Neural progenitor cell (in vitro differentiated cells): ENCODE measurements around the gene CCDC106. TPM values are rescaled to one million over a fixed set of nuclear protein-coding genes. Genes with fewer than 3 reads are reported as not detected.

Experiments
- DNase-seq: peaks from one replicate; pipeline ENCODE4 v3.0.0-alpha.2; 2016; ENCODE audit warnings: low spot score
- H2AFZ ChIP-seq: fragments of 200-600 bp; sonication (generic); replicated peaks from 2 replicates; pipeline ENCODE4 v1.6.1; 2016; ENCODE audit warnings: antibody characterized with exemption
- H3F3A ChIP-seq: fragments of 200-600 bp; sonication (generic); 2 replicates; pipeline ENCODE4 v1.6.1; 2016; ENCODE audit warnings: antibody characterized with exemption, low read depth
- H3K27ac ChIP-seq: fragments of 200-600 bp; sonication (generic); 2 replicates; pipeline ENCODE4 v1.5.1; 2016; ENCODE audit warnings: mild to moderate bottlenecking
- H3K27me3 ChIP-seq: fragments of 200-600 bp; sonication (generic); 2 replicates; pipeline ENCODE4 v1.6.1; 2016; ENCODE audit warnings: mild to moderate bottlenecking, moderate library complexity
- H3K36me3 ChIP-seq: fragments of 200-600 bp; sonication (generic); 2 replicates; pipeline ENCODE4 v1.5.1; 2016
- H3K4me1 ChIP-seq: fragments of 200-600 bp; sonication (generic); 2 replicates; pipeline ENCODE4 v1.6.1; 2016; ENCODE audit warnings: mixed run types
- H3K4me2 ChIP-seq: fragments of 200-600 bp; sonication (generic); 2 replicates; pipeline ENCODE4 v1.6.1; 2016
- H3K4me3 ChIP-seq: fragments of 200-600 bp; sonication (generic); 2 replicates; pipeline ENCODE4 v1.5.1; 2016
- H3K79me2 ChIP-seq: fragments of 200-600 bp; sonication (generic); 2 replicates; pipeline ENCODE4 v1.6.1; 2016; ENCODE audit warnings: low read depth
- H3K9ac ChIP-seq: fragments of 200-600 bp; sonication (generic); 2 replicates; pipeline ENCODE4 v1.6.1; 2016
- H3K9me3 ChIP-seq: fragments of 200-600 bp; sonication (generic); 2 replicates; pipeline ENCODE4 v1.5.1; 2016; ENCODE audit warnings: low read depth
- H4K20me1 ChIP-seq: fragments of 200-600 bp; sonication (generic); 2 replicates; pipeline ENCODE4 v1.6.1; 2016; ENCODE audit warnings: low read depth
- H3K27ac Mint-ChIP-seq: 3 replicates; pipeline ENCODE4 v1.8.0; 2021; ENCODE audit warnings: mixed read lengths
- H3K27me3 Mint-ChIP-seq: 2 replicates; pipeline ENCODE4 v1.8.0; 2022; ENCODE audit warnings: low read depth, mild to moderate bottlenecking, inconsistent platforms, moderate library complexity, mixed read lengths; ENCODE audit not compliant: insufficient read depth
- H3K36me3 Mint-ChIP-seq: 3 replicates; pipeline ENCODE4 v1.8.0; 2021; ENCODE audit warnings: mixed read lengths
- H3K4me1 Mint-ChIP-seq: 3 replicates; pipeline ENCODE4 v1.8.0; 2021; ENCODE audit warnings: mixed read lengths
- H3K4me3 Mint-ChIP-seq: 3 replicates; pipeline ENCODE4 v1.8.0; 2021; ENCODE audit warnings: mild to moderate bottlenecking, moderate library complexity, mixed read lengths
- H3K9me3 Mint-ChIP-seq: 3 replicates; pipeline ENCODE4 v1.8.0; 2020; ENCODE audit warnings: mixed read lengths
- EZH2 ChIP-seq: fragments of 200-600 bp; sonication (generic); IDR thresholded peaks from 2 replicates; pipeline ENCODE4 v1.6.1; 2017; ENCODE audit warnings: antibody characterized with exemption, mild to moderate bottlenecking, moderate library complexity
- EZH2phosphoT487 ChIP-seq: fragments of 200-600 bp; sonication (generic); IDR thresholded peaks from 2 replicates; pipeline ENCODE4 v1.6.1; 2017; ENCODE audit warnings: antibody characterized with exemption
- total RNA-seq: library from RNA; depleted of rRNA; stranded (reverse); fragments of >200 nt; gene quantifications from 2 replicates; pipeline ENCODE4 v1.2.3, GENCODE V29; 2015; ENCODE audit warnings: low replicate concordance
- TF ChIP-seq, protein P1 (sequence below): fragments of 200-600 bp; sonication (generic); IDR thresholded peaks from 2 replicates; pipeline ENCODE4 v1.5.1; 2017; ENCODE audit warnings: antibody characterized with exemption, mild to moderate bottlenecking

CCDC106 gene
- total RNA-seq, 1 donor from 2014 or later: 7.6 TPM

DNA sequence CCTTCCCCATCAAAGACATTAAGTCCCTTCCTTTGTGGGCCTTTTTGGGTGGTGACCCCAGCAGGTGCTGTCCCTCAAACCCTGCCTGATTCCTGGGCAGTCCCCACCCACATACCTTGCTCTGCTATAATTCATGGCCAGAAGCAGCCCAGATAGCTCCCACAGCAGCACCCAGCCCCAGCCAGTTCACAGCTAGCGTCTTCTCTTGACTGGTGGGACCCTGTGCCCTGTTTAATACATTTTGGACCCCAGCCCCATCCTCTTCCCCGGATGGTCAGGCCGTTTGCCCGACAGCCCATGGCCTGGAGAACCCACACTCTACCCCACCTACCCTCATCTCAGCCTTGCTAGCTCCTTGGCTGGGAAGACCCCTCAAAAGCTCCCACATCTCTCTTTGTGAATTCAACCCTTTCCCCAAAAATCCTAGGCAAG, 2.1 kb downstream of the CCDC106 start:
- H3K4me1 Mint-ChIP-seq: peaks cover 24% of the 10 kb centered on the region
- Histone ChIP-seq H2AFZ (no peak overlapping the region), H3K4me1 (peaks cover 12% of the 10 kb centered on the region), H3F3A (peaks cover 30% of the 10 kb centered on the region), H4K20me1 (no peaks in the 10 kb centered on the region), H3K4me3 (no peak overlapping the region), H3K9ac (no peak overlapping the region), H3K9me3 (no peaks in the 10 kb centered on the region), H3K27me3 (no peaks in the 10 kb centered on the region), H3K36me3 (no peaks in the 10 kb centered on the region), H3K79me2 (peaks cover 33% of the 10 kb centered on the region), H3K27ac (no peak overlapping the region), H3K4me2 (no peak overlapping the region)
- peak overlapping the region; percentile 11 for H3K27ac Mint-ChIP-seq
- peaks cover 15% of the 10 kb centered on the region for H3K27me3 Mint-ChIP-seq
- DNase-seq: no peak
- H3K4me3 Mint-ChIP-seq: peak overlapping the region; percentile 77
- no peak for TF ChIP-seq EZH2phosphoT487
- H3K9me3 Mint-ChIP-seq: no peaks in the 10 kb centered on the region
- H3K36me3 Mint-ChIP-seq: peaks cover 12% of the 10 kb centered on the region

DNA sequence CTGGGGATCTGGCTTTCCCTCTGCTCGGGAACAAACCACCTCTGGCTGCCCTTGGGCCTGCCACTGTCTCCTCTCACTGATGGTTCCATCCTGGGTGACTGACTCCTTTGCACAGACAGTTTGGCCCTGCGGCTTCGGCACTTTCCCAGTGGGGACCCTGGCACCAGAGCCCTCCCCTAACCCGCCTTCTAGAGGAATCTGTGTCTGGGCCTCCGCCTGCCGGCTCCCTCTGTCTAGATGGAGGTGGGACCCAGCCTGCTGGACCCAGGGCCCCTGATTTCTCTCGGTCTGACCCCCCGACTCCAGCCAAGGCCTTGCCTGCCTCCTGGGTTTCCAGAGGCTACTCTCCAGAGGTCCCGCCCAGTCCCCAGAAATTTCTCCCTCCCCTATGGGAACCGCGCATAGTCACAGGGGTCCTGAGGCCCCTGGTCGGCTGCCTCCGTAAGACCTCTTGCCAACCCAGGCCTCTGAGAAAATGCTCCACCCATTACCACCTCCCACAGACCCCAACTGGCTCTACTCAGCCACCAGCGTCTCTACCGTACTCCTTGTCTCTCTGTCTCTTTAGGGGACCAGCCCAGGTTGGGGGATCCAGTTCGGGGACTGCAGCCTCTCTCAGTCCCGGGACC, 2.7 kb downstream of the CCDC106 start:
- Histone ChIP-seq H3K36me3 (no peaks in the 10 kb centered on the region), H4K20me1 (peaks cover 2% of the 10 kb centered on the region), H3K4me2 (no peak overlapping the region), H2AFZ (no peak overlapping the region), H3K9ac (no peak overlapping the region), H3K79me2 (peaks cover 33% of the 10 kb centered on the region), H3K4me1 (peaks cover 12% of the 10 kb centered on the region), H3F3A (peaks cover 28% of the 10 kb centered on the region), H3K4me3 (no peak overlapping the region), H3K27me3 (no peaks in the 10 kb centered on the region), H3K9me3 (no peaks in the 10 kb centered on the region), H3K27ac (no peak overlapping the region)
- TF ChIP-seq, protein P1, sequence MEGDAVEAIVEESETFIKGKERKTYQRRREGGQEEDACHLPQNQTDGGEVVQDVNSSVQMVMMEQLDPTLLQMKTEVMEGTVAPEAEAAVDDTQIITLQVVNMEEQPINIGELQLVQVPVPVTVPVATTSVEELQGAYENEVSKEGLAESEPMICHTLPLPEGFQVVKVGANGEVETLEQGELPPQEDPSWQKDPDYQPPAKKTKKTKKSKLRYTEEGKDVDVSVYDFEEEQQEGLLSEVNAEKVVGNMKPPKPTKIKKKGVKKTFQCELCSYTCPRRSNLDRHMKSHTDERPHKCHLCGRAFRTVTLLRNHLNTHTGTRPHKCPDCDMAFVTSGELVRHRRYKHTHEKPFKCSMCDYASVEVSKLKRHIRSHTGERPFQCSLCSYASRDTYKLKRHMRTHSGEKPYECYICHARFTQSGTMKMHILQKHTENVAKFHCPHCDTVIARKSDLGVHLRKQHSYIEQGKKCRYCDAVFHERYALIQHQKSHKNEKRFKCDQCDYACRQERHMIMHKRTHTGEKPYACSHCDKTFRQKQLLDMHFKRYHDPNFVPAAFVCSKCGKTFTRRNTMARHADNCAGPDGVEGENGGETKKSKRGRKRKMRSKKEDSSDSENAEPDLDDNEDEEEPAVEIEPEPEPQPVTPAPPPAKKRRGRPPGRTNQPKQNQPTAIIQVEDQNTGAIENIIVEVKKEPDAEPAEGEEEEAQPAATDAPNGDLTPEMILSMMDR: no peak
- TF ChIP-seq EZH2 (no peak), EZH2phosphoT487 (no peak)
- H3K27me3 Mint-ChIP-seq: peaks cover 11% of the 10 kb centered on the region
- no peaks in the 10 kb centered on the region for H3K9me3 Mint-ChIP-seq
- H3K27ac Mint-ChIP-seq: peak overlapping the region; percentile 11
- H3K36me3 Mint-ChIP-seq: peaks cover 9% of the 10 kb centered on the region
- H3K4me3 Mint-ChIP-seq: peak overlapping the region; percentile 77
- peaks cover 21% of the 10 kb centered on the region for H3K4me1 Mint-ChIP-seq
- DNase-seq: no peak

DNA sequence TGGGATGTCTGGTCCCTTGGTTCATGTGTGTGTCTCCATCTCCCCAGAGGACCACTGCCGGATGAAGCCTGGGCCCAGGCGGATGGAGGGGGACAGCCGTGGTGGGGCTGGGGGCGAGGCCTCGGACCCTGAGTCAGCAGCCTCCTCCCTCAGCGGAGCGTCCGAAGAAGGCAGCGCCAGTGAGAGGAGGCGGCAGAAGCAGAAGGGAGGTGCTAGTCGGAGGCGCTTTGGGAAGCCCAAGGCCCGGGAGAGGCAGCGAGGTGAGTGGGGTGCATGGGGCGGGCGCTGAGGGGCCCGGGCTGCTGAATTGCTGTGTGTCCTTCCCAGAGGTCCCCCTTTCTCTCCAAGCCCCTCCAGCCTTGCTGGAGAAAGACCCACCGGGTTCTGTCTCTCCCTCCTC, 3.2 kb downstream of the CCDC106 start:
- no peak overlapping the region for H3K4me3 ChIP-seq
- DNase-seq: no peak
- H3K36me3 Mint-ChIP-seq: peaks cover 9% of the 10 kb centered on the region
- peaks cover 7% of the 10 kb centered on the region for H4K20me1 ChIP-seq
- H2AFZ ChIP-seq: no peak overlapping the region
- no peak overlapping the region for H3K27ac Mint-ChIP-seq
- peak overlapping the region; percentile 77 for H3K4me3 Mint-ChIP-seq
- no peak overlapping the region for H3K9ac ChIP-seq
- peaks cover 10% of the 10 kb centered on the region for H3K27me3 Mint-ChIP-seq
- H3K9me3 Mint-ChIP-seq: no peaks in the 10 kb centered on the region
- no peaks in the 10 kb centered on the region for H3K9me3 ChIP-seq
- H3K4me1 ChIP-seq: peaks cover 13% of the 10 kb centered on the region
- peaks cover 35% of the 10 kb centered on the region for H3K79me2 ChIP-seq
- TF ChIP-seq EZH2 (no peak), EZH2phosphoT487 (no peak)
- TF ChIP-seq, protein P1: no peak
- no peak overlapping the region for H3K4me2 ChIP-seq
- H3K27ac ChIP-seq: no peak overlapping the region
- H3F3A ChIP-seq: peaks cover 28% of the 10 kb centered on the region
- no peaks in the 10 kb centered on the region for H3K27me3 ChIP-seq
- H3K4me1 Mint-ChIP-seq: peaks cover 26% of the 10 kb centered on the region
- no peaks in the 10 kb centered on the region for H3K36me3 ChIP-seq
